Suprapubic skin (tissue), 4 donors: ENCODE measurements around the gene HIRIP3. TPM values are rescaled to one million over a fixed set of nuclear protein-coding genes. Genes with fewer than 3 reads are reported as not detected.
A peak's percentile ranks its signal among the peaks of the same experiment; 100 is the strongest.

Source experiments
- DNase-seq, 2 donors: peaks; one replicate each; pipeline ENCODE4 v3.0.0-alpha.2; 2019; ENCODE audit warnings: low spot score in 2 of 2
- H3K27ac ChIP-seq: fragments of 200-600 bp; sonication (generic); one replicate; pipeline ENCODE4 v1.5.1; 2019
- H3K27me3 ChIP-seq: fragments of 200-600 bp; sonication (generic); one replicate; pipeline ENCODE4 v1.5.1; 2019
- H3K36me3 ChIP-seq: fragments of 200-600 bp; sonication (generic); one replicate; pipeline ENCODE4 v1.5.1; 2019
- H3K4me1 ChIP-seq: fragments of 200-600 bp; sonication (generic); one replicate; pipeline ENCODE4 v1.5.1; 2019
- H3K4me3 ChIP-seq: fragments of 200-600 bp; sonication (generic); one replicate; pipeline ENCODE4 v1.5.1; 2019; ENCODE audit warnings: mild to moderate bottlenecking
- H3K9me3 ChIP-seq: fragments of 200-600 bp; sonication (generic); one replicate; pipeline ENCODE4 v1.5.1; 2019
- CTCF ChIP-seq, 2 donors: fragments of 200-600 bp in 1 of 2; fragments of 450-650 bp in 1 of 2; sonication (generic) in 1 of 2; IDR thresholded peaks; one replicate each; pipeline ENCODE4 v1.5.1; 2016 to 2019; ENCODE audit warnings: antibody characterized with exemption in 2 of 2, mild to moderate bottlenecking in 1 of 2, moderate library complexity in 1 of 2
- EP300 ChIP-seq: sonication (generic); formaldehyde crosslinking; IDR thresholded peaks from one replicate; pipeline ENCODE4 v1.6.1; 2017; ENCODE audit warnings: antibody characterized with exemption
- POLR2A ChIP-seq, 2 donors: fragments of 450-650 bp; IDR thresholded peaks; one replicate each; pipeline ENCODE4 v1.6.1; 2017; ENCODE audit warnings: antibody characterized with exemption in 2 of 2, mild to moderate bottlenecking in 2 of 2, moderate library complexity in 2 of 2
- POLR2AphosphoS5 ChIP-seq, 3 donors: sonication (generic); formaldehyde crosslinking; IDR thresholded peaks; one replicate each; pipeline ENCODE4 v1.6.1; 2017; ENCODE audit warnings: antibody characterized with exemption in 3 of 3
- WGBS: methylation state at CpG from one replicate; pipeline ENCODE4 v1.1.5; 2018; 5-methylcytosine and 5-hydroxymethylcytosine counted together
- total RNA-seq, 4 donors: library from RNA; depleted of rRNA; stranded (reverse); fragments of >200 nt; gene quantifications; one replicate each; pipeline ENCODE4 v1.1.0, GENCODE V29; 2016

Gene HIRIP3
- total RNA-seq, 4 donors from 2014 or later = 14.6 to 29.3 (median 21.7) TPM

GRCh38 chr16:29991571-29991904 is 3.9 kb downstream of the HIRIP3 start:
- WGBS = 71% methylated on average over 5 of the region's 5 CpGs
- TF ChIP-seq CTCF (IDR thresholded peaks at IDR 0.05) (no peak), POLR2AphosphoS5 (IDR thresholded peaks at IDR 0.05) (no peak), EP300 (no peak), POLR2A (IDR thresholded peaks at IDR 0.05) (no peak)
- H3K27me3 ChIP-seq = no peaks in the 10 kb centered on the region
- no peak for DNase-seq
- H3K36me3 ChIP-seq = peaks cover 74% of the 10 kb centered on the region
- H3K9me3 ChIP-seq = no peaks in the 10 kb centered on the region
- no peak overlapping the region for H3K27ac ChIP-seq
- H3K4me1 ChIP-seq = peaks cover 21% of the 10 kb centered on the region
- no peak overlapping the region for H3K4me3 ChIP-seq

GRCh38 chr16:29990883-29991570 is 4.4 kb downstream of the HIRIP3 start:
- TF ChIP-seq POLR2A (IDR thresholded peaks at IDR 0.05) (no peak), CTCF (IDR thresholded peaks at IDR 0.05) (no peak), POLR2AphosphoS5 (IDR thresholded peaks at IDR 0.05) (no peak), EP300 (no peak)
- no peak overlapping the region for H3K27ac ChIP-seq
- peak in 1 of 2 donors; percentile 59 for DNase-seq
- peaks cover 20% of the 10 kb centered on the region for H3K4me1 ChIP-seq
- H3K27me3 ChIP-seq = no peaks in the 10 kb centered on the region
- no peaks in the 10 kb centered on the region for H3K9me3 ChIP-seq
- 95% methylated on average over 29 of the region's 35 CpGs for WGBS
- H3K4me3 ChIP-seq = no peak overlapping the region
- H3K36me3 ChIP-seq = peaks cover 80% of the 10 kb centered on the region

GRCh38 chr16:29990034-29990433 is 5.4 kb downstream of the HIRIP3 start:
- 88% methylated on average over 2 of the region's 2 CpGs for WGBS
- Histone ChIP-seq H3K27me3 (no peaks in the 10 kb centered on the region), H3K27ac (no peak overlapping the region), H3K4me3 (no peak overlapping the region), H3K36me3 (peaks cover 90% of the 10 kb centered on the region), H3K4me1 (peaks cover 17% of the 10 kb centered on the region), H3K9me3 (no peaks in the 10 kb centered on the region)
- no peak for DNase-seq
- TF ChIP-seq POLR2AphosphoS5 (IDR thresholded peaks at IDR 0.05) = no peak
- no peak for TF ChIP-seq POLR2A (IDR thresholded peaks at IDR 0.05)
- TF ChIP-seq EP300 = no peak
- no peak for TF ChIP-seq CTCF (IDR thresholded peaks at IDR 0.05)

GRCh38 chr16:29989111-29989858 is 6.1 kb downstream of the HIRIP3 start:
- DNase-seq = no peak
- WGBS = 81% methylated on average over 23 of the region's 23 CpGs
- TF ChIP-seq POLR2A (IDR thresholded peaks at IDR 0.05) = no peak
- no peak for TF ChIP-seq CTCF (IDR thresholded peaks at IDR 0.05)
- TF ChIP-seq POLR2AphosphoS5 (IDR thresholded peaks at IDR 0.05) = no peak
- no peak for TF ChIP-seq EP300
- Histone ChIP-seq H3K36me3 (peaks cover 97% of the 10 kb centered on the region), H3K9me3 (no peaks in the 10 kb centered on the region), H3K4me3 (no peak overlapping the region), H3K27ac (no peak overlapping the region), H3K27me3 (no peaks in the 10 kb centered on the region), H3K4me1 (peaks cover 9% of the 10 kb centered on the region)

- Histone ChIP-seq H3K4me3 (no peak overlapping the region), H3K36me3 (peaks cover 100% of the 10 kb centered on the region), H3K27me3 (no peaks in the 10 kb centered on the region), H3K27ac (no peak overlapping the region), H3K4me1 (peaks cover 2% of the 10 kb centered on the region), H3K9me3 (no peaks in the 10 kb centered on the region)
- DNase-seq = peak in 1 of 2 donors; percentile 57
- TF ChIP-seq CTCF (IDR thresholded peaks at IDR 0.05) (no peak), POLR2AphosphoS5 (IDR thresholded peaks at IDR 0.05) (no peak), EP300 (no peak), POLR2A (IDR thresholded peaks at IDR 0.05) (no peak)
- 86% methylated on average over 17 of the region's 17 CpGs for WGBS
These were observed 6.9 kb downstream of the HIRIP3 start for GRCh38 chr16:29988346-29989075.
